NCI-H146 (cell line): ENCODE data around the gene PCOLCE2.
A peak's percentile ranks its signal among the peaks of the same experiment; 100 is the strongest.
"Not testable (repeated sequence)": the region's sequence is repeated elsewhere in the genome, so short reads cannot be mapped to it uniquely, and the experiment has no call there.

Experiments used
- DNase-seq: peaks from one replicate; lab custom pipeline; 2025; lab: John Stamatoyannopoulos, UW

PCOLCE2 gene

DNA sequence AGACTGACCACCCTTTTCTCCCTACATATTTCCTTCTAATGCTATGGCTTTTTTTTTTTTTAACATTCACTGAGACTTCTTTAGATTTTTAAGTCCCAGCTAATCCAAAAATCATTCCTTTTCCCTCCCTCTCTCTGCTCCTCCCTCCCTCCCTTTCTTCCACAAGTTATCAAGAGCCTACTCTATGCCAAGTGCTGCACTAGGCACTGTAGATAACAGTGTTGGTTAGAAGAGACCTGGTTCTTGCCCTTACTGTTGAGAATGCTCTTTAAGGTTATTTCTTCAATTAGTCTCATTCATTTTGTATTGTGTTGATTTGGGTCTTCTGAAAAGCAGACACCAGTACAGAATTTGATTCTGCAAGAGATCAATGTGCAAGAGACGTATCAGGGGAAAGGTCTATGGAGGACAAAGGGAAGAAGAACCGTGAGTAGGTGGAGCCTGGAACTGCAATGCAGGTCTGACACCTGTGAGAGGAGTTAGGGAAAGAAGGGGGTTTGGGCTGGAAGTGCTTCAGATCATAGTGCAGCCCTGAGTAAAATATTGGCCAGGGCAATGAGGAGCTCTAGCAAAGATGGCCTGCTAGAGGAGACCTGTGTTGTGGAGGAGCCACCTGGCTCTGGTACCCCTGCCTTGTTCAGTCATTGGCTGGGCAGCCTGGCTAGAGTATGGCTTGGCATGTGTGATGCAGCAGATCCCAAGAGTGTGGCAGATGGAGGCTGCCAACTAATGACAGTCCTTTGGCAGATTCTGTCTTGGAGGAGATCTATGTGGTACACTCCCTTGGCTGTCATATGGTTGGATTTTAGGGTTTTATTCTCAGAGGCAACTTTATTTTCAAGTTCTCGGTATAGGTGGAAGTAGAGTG, 9.7 kb upstream of the PCOLCE2 start:
- no peak for DNase-seq

DNA sequence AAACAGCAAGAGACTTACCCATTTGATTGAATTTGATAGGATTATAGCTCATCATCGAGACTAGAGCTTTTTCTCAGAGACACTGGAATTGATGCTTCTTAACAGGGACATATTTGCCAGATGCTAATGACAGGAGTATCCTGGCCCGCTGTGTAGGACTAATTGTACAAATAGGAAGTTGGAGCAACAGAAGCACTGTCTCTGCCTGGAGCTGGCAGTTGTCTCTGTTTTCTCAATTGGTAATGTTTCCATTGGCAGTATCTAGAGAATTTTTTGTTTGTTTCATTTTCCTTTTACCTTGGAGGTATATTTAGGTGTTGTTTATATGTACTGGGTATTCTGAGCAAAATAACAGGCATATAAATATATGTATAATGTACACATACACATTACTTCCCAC, 8.9 kb upstream of the PCOLCE2 start:
- no peak for DNase-seq

DNA sequence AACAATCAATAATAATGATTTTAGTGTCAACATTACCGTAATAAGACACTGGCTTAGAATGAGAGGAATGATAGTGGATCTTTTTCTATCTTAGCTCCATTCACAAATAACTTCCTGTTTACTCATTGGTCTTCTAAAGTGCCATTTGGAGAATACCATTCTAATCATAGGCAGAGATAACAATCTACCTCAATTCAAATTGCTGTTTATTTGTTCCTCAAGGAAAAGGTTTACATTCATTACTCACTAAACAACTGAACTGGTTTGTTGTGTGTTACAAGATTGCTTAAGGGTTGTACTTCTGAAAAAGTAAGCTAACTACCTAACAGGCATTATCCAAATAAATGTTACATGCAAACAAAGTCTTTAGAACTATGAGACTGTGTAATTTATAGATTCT, 8.1 kb upstream of the PCOLCE2 start:
- peak; percentile 17 for DNase-seq

DNA sequence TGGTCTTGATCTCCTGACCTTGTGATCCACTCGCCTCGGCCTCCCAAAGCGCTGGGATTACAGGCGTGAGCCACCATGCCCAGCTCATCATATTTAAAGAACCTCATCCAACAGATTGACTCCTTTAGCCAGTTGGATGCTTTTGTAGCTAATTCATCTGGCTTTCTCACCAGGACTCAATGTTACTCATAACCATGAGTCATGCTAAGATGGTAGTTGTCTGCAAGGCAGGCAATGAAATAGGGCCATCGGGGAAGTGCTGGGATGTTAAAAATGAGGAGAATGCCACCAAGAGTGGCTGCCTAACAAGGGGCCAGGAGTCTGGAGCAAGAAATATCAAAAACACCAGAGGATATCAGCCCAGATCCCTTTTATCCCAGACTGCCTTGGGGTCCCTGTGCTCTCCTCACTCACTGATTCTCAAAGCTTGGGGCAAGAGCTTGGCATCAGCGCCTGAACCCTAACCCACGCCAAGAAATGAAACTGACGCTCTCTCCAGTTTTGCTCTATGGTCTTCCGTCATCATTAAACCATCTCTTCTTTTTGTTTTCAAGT, 7.4 kb upstream of the PCOLCE2 start:
- DNase-seq = no peak

GRCh38 chr3:142894493-142894892, 5.6 kb upstream of the PCOLCE2 start:
- DNase-seq = no peak

DNA sequence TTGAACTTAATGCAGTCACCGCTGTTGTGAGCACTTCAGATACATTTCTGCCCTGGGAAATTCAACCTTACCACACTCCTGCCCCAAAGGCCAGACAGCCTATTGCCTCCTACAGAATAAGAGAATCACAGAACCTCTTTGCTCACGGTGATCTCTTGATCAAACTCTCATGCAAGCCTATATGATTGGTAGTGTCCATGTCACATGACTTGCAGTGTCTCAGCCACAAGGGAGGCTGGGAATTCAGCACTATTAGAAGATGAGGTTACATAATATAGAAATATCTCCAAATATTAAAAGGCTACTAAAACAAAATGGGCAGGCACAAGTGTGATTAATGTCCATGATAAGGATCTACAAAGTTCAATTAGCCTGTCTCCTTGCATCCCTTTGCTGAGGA, 3.8 kb upstream of the PCOLCE2 start:
- no peak for DNase-seq

- no peak for DNase-seq
Measured at GRCh38 chr3:142890592-142890991, 1.7 kb upstream of the PCOLCE2 start.

DNA sequence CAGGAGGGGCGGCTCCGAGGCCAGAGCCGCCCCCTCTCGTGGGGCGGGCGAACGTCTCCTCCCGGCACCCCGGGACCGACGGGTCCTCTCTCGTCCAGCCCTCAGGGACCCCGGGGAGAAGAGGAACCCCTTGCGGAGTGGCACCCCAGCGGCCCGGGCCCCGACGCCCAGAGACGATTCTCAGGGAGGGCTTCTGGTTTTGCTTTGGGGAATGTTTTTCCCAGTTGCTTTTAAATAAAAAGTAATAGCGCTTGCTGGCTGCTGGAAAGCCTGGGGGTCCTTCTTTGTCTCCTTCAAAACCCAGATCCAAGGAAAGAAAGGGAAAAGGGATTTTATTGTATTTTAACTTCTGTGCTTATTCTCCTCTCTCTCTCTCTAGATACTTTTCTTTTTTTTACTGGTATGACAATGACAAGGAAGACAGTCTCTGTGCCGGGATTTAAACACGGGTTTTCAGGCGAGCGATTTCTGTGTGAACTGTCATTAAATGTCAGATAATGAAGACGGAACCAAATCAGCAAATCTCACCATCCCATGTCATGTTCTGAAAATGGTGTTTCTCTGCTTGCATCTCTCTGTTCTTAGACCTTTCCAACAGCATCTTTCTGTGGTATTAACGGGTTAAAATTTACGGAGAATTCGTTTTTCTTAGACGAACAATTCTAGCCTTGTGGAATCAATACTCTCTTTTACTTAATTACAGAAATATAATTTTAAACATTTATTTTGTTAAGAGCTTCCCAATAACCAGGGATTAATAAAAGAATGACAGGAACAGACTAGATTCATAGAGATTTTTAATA, 530 bp upstream of the PCOLCE2 start:
- no peak for DNase-seq

DNA sequence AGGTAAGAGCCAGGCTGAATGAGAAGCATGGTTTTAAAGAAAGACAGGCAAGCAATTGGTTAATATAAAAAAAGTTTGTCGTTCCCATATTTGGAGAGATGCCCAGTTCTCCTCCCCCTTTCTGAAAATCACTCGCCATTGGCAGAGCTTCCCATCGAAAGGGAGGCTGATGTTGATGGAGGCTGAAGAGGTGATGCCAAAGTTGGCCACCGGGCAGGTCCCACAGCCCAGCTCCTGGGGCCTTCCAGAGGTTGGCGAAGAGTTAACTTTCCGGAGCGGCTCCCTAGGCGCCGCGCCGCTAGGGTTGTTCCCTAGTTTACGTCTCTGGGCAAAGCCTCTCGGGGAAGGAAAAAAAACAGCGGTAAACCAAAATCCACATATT, 793 bp downstream of the PCOLCE2 start:
- DNase-seq = peak; percentile 70

- no peak for DNase-seq
Measured at GRCh38 chr3:142886940-142887339, 1.9 kb downstream of the PCOLCE2 start.

- DNase-seq = no peak
Measured at GRCh38 chr3:142886021-142886420, 2.9 kb downstream of the PCOLCE2 start.

DNA sequence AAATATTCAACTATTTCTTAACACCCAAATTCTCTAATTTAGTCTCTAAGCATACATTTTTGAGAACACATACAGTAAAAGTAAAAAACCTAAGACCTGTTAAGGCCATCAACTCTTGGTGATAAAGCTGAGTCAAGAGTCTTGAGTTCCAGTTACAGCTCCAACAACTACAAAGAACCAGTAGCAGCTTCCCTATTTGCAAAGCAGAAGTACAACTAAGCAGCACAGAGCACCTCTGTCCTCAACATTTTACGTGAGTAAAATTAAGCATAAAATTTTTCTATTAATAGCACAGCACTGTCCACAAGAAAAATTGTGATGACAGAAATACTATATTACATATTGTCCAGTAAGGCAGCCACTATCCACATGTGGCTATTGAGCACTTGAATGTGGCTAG, 4.4 kb downstream of the PCOLCE2 start:
- DNase-seq = no peak

- not testable (repeated sequence) for DNase-seq
Measured at GRCh38 chr3:142883534-142883933, 5.3 kb downstream of the PCOLCE2 start.

DNA sequence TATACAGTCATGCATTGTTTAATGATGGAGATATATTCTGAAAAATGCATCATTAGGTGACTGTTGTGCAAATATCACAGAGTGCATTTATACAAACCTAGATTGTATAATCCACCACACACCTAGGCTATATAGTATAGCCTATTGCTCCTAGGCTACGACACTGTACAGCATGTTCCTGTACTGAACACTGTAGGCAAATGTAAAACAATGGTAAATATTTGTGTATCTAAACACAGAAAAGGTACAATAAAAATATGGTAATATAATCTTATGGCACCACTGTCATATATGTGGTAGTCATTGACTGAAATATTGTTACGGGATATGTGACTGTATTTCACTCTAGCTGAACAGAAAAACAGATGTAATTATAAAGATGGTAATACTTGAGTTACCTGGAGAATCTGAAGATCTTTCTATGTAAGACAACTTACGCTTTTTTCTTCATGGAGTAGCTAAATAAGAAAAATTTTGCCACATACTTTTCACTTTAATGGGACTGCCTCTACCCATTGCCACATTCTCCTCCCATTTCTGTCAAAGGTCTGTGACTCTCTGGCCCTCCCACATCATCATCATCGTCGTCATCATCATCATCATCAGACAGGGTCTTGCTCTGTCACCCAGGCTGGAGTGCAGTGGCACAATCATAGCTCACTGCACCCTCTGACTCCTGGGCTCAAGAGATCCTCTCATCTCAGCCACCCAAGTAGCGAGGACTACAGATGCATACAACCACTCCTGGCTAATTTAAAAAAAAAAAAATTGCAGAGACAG, 7.2 kb downstream of the PCOLCE2 start:
- no peak for DNase-seq

- no peak for DNase-seq
Measured at GRCh38 chr3:142878649-142879300, 10.1 kb downstream of the PCOLCE2 start.

- no peak for DNase-seq
Measured at GRCh38 chr3:142876417-142876816, 12.5 kb downstream of the PCOLCE2 start.

DNA sequence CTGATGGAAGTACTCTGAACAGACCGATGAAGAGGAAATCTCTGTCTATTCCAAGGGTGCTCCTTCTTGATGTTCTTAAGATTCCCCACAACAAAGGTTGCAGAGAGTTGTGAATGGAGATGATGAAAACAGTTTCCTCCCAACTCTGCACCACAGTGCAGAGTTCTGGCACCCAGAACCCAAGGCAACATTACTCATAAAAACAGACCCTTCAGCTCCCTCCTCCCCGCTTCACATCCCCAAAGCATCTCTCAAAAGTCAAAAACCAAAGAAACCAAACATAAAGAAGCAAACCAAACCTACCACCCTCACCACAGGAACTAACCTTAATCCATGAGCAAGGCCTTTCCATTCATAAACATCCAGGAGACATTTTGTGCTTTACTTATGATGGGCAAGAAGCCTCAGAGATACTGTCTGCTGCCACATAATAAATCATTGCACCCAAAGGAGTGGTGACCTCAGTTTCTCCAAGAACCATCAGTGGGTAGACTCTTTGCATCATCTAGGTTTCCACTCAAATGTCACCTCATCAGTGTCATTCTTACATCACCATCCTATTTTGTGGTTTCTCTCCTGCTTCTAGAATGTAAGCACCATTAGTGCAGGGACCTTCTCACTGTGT, 13.2 kb downstream of the PCOLCE2 start:
- DNase-seq = no peak

GRCh38 chr3:142875099-142875498, 13.8 kb downstream of the PCOLCE2 start:
- no peak for DNase-seq

GRCh38 chr3:142868382-142868781, 20.5 kb downstream of the PCOLCE2 start:
- not testable (repeated sequence) for DNase-seq

DNA sequence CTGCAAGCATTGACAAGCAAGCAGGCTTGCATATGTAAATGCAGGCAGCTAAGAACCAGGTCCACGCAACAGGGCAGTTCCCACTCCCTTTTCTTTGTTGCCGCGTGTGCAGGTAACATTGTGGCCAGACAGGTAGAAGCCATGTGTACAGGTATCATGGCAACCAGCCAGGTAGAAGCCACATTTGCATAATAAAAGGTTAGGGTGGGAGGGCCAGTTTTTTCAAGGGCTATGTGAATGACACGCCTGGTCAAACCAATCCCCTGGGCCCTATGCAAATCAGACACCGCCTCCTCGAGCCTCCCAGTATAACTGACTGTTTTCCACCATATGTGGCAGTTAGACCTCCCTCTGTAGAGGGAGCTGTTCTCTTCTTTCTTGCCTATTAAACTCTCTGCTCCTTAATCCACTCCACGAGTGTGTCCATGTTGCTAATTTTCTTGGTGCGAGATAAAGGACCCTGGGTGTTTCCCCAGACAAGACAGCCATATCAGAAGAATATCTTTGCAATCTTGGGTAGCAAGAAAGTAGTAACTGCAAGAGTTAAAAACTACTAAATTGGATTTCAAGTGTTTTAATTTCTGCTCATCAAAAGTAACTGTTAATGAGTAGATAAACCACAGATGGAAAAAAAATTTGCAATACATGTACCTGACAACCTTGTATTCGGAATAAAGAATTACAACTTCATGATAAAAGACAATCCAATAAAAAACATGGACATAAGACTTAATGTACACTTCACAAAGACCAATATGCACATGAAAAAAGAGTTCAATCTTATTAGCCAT, 21.8 kb downstream of the PCOLCE2 start:
- peak; percentile 100 for DNase-seq
